ENCODE measurements around the gene DMRT2. TPM values are rescaled to one million over a fixed set of nuclear protein-coding genes. Genes with fewer than 3 reads are reported as not detected.

Gene DMRT2
- total RNA-seq, 1 experiment from 2014 or later: not detected

- Histone ChIP-seq H4K20me1 (ENCODE audit: low read length) (no peaks in the 10 kb centered on the region), H3K36me3 (ENCODE audit: low read depth, low read length) (no peaks in the 10 kb centered on the region), H3K27ac (ENCODE audit: low read length) (no peak overlapping the region), H3K9me2 (replicated peaks; ENCODE audit: low read length) (no peaks in the 10 kb centered on the region), H3F3A (ENCODE audit: low read length, unreplicated experiment) (no peaks in the 10 kb centered on the region), H3K4me1 (ENCODE audit: insufficient read depth, low read length) (peaks cover 8% of the 10 kb centered on the region), H3K4me2 (ENCODE audit: low read length) (no peak overlapping the region), H3K9me3 (ENCODE audit: low read length) (no peaks in the 10 kb centered on the region), H3K9ac (ENCODE audit: low read length) (no peak overlapping the region), H2AFZ (ENCODE audit: low read length) (no peak overlapping the region), H3K27me3 (ENCODE audit: low read length) (no peaks in the 10 kb centered on the region), H3K79me2 (ENCODE audit: low read length) (no peaks in the 10 kb centered on the region), H3K4me3 (ENCODE audit: low read length) (no peak overlapping the region)
- ATAC-seq (no peak), DNase-seq (no peak)
- CTCF ChIA-PET: no interaction called here
- intact Hi-C loops (cut with micrococcal nuclease): no loop called here
- TF ChIP-seq EZH2phosphoT487 (IDR thresholded peaks at IDR 0.05; ENCODE audit: borderline replicate concordance, low read length) (no peak), CTCF (conservative IDR thresholded peaks at IDR 0.05; ENCODE audit: low read depth, low read length) (no peak), EZH2 (IDR thresholded peaks at IDR 0.05; ENCODE audit: low read length, unreplicated experiment) (no peak)
- BruUV-seq (replicated peaks): no TSS peak
- POLR2A ChIA-PET (ENCODE audit: unreplicated experiment): no interaction called here
Measured at GRCh38 chr9:1049641-1050040, 516 bp upstream of the DMRT2 start.

- Histone ChIP-seq H3K27me3 (ENCODE audit: low read length) (no peaks in the 10 kb centered on the region), H3K9me3 (ENCODE audit: low read length) (no peaks in the 10 kb centered on the region), H3K4me2 (ENCODE audit: low read length) (no peak overlapping the region), H3K4me3 (ENCODE audit: low read length) (no peak overlapping the region), H4K20me1 (ENCODE audit: low read length) (no peaks in the 10 kb centered on the region), H3K4me1 (ENCODE audit: insufficient read depth, low read length) (peaks cover 20% of the 10 kb centered on the region), H3K9me2 (replicated peaks; ENCODE audit: low read length) (no peaks in the 10 kb centered on the region), H2AFZ (ENCODE audit: low read length) (no peak overlapping the region), H3K27ac (ENCODE audit: low read length) (no peak overlapping the region), H3F3A (ENCODE audit: low read length, unreplicated experiment) (no peaks in the 10 kb centered on the region), H3K36me3 (ENCODE audit: low read depth, low read length) (no peaks in the 10 kb centered on the region), H3K79me2 (ENCODE audit: low read length) (no peaks in the 10 kb centered on the region), H3K9ac (ENCODE audit: low read length) (no peak overlapping the region)
- DNase-seq: no peak
- BruUV-seq (replicated peaks): no TSS peak
- TF ChIP-seq EZH2phosphoT487 (IDR thresholded peaks at IDR 0.05; ENCODE audit: borderline replicate concordance, low read length) (no peak), CTCF (conservative IDR thresholded peaks at IDR 0.05; ENCODE audit: low read depth, low read length) (no peak)
- ChIA-PET POLR2A (ENCODE audit: unreplicated experiment) (no interaction called here), CTCF (no interaction called here)
- intact Hi-C loops (cut with micrococcal nuclease): no loop called here
- ATAC-seq: no peak
Measured at GRCh38 chr9:1051210-1051583, 1.0 kb downstream of the DMRT2 start.

- POLR2A ChIA-PET (ENCODE audit: unreplicated experiment): no interaction called here
- DNase-seq (no peak), ATAC-seq (no peak)
- Histone ChIP-seq H2AFZ (ENCODE audit: low read length) (no peak overlapping the region), H3K27ac (ENCODE audit: low read length) (no peak overlapping the region), H3K9ac (ENCODE audit: low read length) (no peak overlapping the region), H3K27me3 (ENCODE audit: low read length) (no peaks in the 10 kb centered on the region), H3K4me3 (ENCODE audit: low read length) (no peak overlapping the region), H3K4me1 (ENCODE audit: insufficient read depth, low read length) (peaks cover 25% of the 10 kb centered on the region), H4K20me1 (ENCODE audit: low read length) (no peaks in the 10 kb centered on the region), H3K4me2 (ENCODE audit: low read length) (no peak overlapping the region), H3F3A (ENCODE audit: low read length, unreplicated experiment) (no peaks in the 10 kb centered on the region), H3K36me3 (ENCODE audit: low read depth, low read length) (no peaks in the 10 kb centered on the region), H3K9me3 (ENCODE audit: low read length) (no peaks in the 10 kb centered on the region), H3K79me2 (ENCODE audit: low read length) (no peaks in the 10 kb centered on the region), H3K9me2 (replicated peaks; ENCODE audit: low read length) (no peaks in the 10 kb centered on the region)
- TF ChIP-seq CTCF (conservative IDR thresholded peaks at IDR 0.05; ENCODE audit: low read depth, low read length) (no peak), EZH2 (IDR thresholded peaks at IDR 0.05; ENCODE audit: low read length, unreplicated experiment) (no peak), EZH2phosphoT487 (IDR thresholded peaks at IDR 0.05; ENCODE audit: borderline replicate concordance, low read length) (no peak)
- CTCF ChIA-PET: no interaction called here
- intact Hi-C loops (cut with micrococcal nuclease): no loop called here
- no TSS peak for BruUV-seq (replicated peaks)
Measured at GRCh38 chr9:1051584-1052275, 1.6 kb downstream of the DMRT2 start.

All from PC-3 (cell line).